ENCODE data around the gene TEAD1. TPM values are rescaled to one million over a fixed set of nuclear protein-coding genes. Genes with fewer than 3 reads are reported as not detected.

TEAD1 gene
- total RNA-seq, 1 donor from 2014 or later, result 51.9 TPM

DNA sequence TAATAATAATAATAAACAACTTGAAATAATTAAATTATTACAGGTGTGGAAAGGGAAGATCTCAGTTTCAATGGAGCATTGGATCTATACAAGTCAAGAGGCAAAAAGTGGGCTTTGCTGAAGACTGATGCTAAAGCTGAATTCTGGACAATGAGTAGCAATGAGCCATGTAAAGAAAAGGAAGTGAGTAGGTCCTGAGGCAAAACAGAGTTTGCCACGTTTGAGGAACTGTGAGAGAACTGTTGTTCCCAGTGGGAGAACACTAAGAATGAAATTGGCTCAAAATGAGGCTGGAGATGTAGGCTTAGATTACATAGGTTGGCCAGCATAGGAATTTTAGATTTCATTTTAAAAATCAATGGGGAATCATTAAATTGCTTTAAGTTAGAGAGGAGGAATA, 33.9 kb upstream of the TEAD1 start:
- H3K27me3 ChIP-seq (ENCODE audit: low read depth), result no peaks in the 10 kb centered on the region
- no peak for DNase-seq
- no peak overlapping the region for H3K27ac ChIP-seq
- H3K36me3 ChIP-seq, result no peaks in the 10 kb centered on the region
- no peak overlapping the region for H3K4me3 ChIP-seq
- intact Hi-C loops (cut with DNase I), result no loop called here
- no peak for ATAC-seq
- no peaks in the 10 kb centered on the region for H3K9me3 ChIP-seq
- no peaks in the 10 kb centered on the region for H3K4me1 ChIP-seq
- TF ChIP-seq, protein P1, sequence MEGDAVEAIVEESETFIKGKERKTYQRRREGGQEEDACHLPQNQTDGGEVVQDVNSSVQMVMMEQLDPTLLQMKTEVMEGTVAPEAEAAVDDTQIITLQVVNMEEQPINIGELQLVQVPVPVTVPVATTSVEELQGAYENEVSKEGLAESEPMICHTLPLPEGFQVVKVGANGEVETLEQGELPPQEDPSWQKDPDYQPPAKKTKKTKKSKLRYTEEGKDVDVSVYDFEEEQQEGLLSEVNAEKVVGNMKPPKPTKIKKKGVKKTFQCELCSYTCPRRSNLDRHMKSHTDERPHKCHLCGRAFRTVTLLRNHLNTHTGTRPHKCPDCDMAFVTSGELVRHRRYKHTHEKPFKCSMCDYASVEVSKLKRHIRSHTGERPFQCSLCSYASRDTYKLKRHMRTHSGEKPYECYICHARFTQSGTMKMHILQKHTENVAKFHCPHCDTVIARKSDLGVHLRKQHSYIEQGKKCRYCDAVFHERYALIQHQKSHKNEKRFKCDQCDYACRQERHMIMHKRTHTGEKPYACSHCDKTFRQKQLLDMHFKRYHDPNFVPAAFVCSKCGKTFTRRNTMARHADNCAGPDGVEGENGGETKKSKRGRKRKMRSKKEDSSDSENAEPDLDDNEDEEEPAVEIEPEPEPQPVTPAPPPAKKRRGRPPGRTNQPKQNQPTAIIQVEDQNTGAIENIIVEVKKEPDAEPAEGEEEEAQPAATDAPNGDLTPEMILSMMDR (IDR thresholded peaks at IDR 0.05), result no peak

DNA sequence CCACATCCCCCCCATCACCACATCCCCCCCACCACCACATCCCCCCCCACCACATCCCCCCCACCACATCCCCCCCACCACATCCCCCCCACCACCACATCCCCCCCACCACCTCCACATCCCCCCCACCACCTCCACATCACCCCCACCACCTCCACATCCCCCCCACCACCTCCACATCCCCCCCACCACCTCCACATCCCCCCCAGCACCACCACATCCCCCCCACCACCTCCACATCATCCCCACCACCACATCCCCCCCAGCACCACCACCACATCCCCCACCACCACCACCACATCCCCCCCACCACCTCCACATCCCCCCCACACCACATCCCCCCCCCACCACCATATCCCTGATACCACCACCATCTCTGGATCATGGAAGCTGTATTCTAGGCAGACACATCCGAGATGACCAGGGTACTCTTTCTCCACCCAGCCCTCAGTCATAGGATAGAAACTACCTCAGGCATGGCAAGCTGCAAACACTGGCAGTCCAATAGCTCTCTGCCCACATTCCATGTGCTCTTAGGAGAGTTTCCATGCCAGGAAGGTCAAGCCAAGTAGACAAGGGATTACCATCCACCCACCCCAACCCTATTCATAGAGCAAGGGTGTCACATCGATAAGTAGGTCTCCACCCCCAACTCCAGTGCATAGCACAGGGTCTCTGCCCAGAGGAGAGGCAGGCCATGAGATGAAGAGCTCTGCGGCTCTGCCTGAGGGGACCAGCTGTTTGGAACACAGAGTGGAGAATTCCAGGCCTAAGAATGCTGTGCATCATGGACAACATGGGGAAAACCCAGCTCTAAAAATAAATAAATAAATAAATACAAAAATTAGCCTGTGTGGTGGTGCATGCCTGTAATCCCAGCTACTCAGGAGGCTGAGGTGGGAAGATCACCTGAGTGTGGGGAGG, 33.0 kb upstream of the TEAD1 start:
- H3K4me3 ChIP-seq, result no peak overlapping the region
- no peak overlapping the region for H3K27ac ChIP-seq
- ATAC-seq, result no peak
- H3K9me3 ChIP-seq, result no peaks in the 10 kb centered on the region
- TF ChIP-seq, protein P1 (IDR thresholded peaks at IDR 0.05), result no peak
- intact Hi-C loops (cut with DNase I), result no loop called here
- DNase-seq, result no peak
- no peaks in the 10 kb centered on the region for H3K36me3 ChIP-seq
- H3K27me3 ChIP-seq (ENCODE audit: low read depth), result no peaks in the 10 kb centered on the region
- no peaks in the 10 kb centered on the region for H3K4me1 ChIP-seq

DNA sequence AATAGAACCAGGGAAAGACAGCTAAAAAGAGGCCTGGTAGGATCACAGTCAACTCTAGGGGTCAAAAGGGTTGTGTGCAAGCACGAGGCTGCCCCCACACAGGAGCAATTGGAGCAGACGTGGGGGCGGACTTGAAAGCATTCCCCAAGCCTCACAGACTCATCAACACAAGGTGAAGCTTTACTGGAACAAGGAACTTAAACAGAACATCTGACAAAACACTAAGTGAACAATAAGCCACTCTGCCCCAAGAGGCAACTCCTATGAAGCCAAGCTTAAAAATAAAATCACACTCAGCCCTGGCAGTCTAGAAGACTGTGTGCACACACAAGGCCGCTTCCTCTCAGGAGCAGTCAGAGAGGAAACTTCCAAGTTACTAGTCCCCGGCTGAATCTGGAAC, 32.2 kb upstream of the TEAD1 start:
- no peak for DNase-seq

DNA sequence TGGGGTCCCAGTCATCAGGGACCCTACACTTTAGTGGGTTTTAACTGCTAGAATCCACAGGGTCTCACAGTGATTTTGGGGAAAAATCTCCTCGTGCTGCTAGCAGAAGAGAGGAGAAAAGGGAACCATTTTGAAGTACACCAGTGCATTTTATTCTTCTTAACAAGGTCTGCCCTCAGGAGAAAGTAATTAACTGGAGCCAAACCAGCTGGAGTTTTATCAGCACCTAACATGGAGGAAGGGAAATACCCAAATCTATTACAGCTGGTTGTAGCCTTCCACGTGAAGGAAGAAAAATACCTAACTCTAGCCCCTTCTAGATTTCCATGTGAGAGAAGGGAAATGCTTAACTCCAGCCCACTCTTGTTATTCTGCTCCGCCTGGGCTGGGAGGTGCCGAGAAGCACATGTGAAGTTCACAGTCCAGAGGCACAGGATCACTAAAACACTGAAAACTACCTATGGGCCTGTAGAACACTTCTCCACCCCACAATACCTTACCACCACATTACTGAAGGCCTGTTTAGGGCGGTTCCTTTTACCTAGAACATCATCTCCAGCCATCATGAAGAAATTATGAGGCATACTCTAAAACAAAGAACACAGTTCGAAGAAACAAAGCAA, 31.3 kb upstream of the TEAD1 start:
- H3K27ac ChIP-seq, result no peak overlapping the region
- intact Hi-C loops (cut with DNase I), result no loop called here
- no peaks in the 10 kb centered on the region for H3K9me3 ChIP-seq
- DNase-seq (no peak), ATAC-seq (no peak)
- TF ChIP-seq, protein P1 (IDR thresholded peaks at IDR 0.05), result no peak
- H3K27me3 ChIP-seq (ENCODE audit: low read depth), result no peaks in the 10 kb centered on the region
- no peak overlapping the region for H3K4me3 ChIP-seq
- H3K36me3 ChIP-seq, result no peaks in the 10 kb centered on the region
- H3K4me1 ChIP-seq, result no peaks in the 10 kb centered on the region

More for the DNA sequence above, 32.2 kb upstream of the TEAD1 start:
- no peaks in the 10 kb centered on the region for H3K4me1 ChIP-seq
- TF ChIP-seq, protein P1 (IDR thresholded peaks at IDR 0.05), result no peak
- H3K27me3 ChIP-seq (ENCODE audit: low read depth), result no peaks in the 10 kb centered on the region
- no peaks in the 10 kb centered on the region for H3K36me3 ChIP-seq
- H3K27ac ChIP-seq, result no peak overlapping the region
- intact Hi-C loops (cut with DNase I), result no loop called here
- no peak overlapping the region for H3K4me3 ChIP-seq
- no peak for ATAC-seq
- no peaks in the 10 kb centered on the region for H3K9me3 ChIP-seq

DNA sequence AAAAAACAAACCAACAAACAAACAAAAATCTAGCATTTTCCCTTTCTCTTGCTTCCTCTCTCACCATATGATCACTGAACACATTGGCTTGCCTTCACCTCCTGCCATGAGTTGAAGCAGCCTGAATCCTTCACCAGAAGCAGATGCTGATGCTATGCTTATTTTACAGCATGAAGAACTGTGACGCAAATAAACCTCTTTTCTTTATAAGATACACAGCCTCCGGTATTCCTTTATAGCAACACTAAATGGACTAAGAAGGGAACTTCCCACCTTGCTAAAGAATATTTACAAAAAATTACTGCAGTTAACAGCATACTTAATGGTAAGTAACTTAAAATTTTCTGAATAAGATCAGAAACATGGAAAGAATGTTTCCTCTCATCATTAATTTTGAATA, 27.7 kb upstream of the TEAD1 start:
- Histone ChIP-seq H3K4me1 (no peaks in the 10 kb centered on the region), H3K27ac (no peak overlapping the region), H3K27me3 (ENCODE audit: low read depth) (no peaks in the 10 kb centered on the region), H3K9me3 (no peaks in the 10 kb centered on the region), H3K36me3 (no peaks in the 10 kb centered on the region), H3K4me3 (no peak overlapping the region)
- TF ChIP-seq, protein P1 (IDR thresholded peaks at IDR 0.05), result no peak
- ATAC-seq (no peak), DNase-seq (no peak)
- intact Hi-C loops (cut with DNase I), result no loop called here
